NCI-H510A (cell line): Measurements from ENCODE around the gene NFATC2IP.
"Not testable (repeated sequence)": the region's sequence is repeated elsewhere in the genome, so short reads cannot be mapped to it uniquely, and the experiment has no call there.

Experiments used
- DNase-seq: peaks from one replicate; lab custom pipeline; 2025; lab: John Stamatoyannopoulos, UW

NFATC2IP gene

DNA sequence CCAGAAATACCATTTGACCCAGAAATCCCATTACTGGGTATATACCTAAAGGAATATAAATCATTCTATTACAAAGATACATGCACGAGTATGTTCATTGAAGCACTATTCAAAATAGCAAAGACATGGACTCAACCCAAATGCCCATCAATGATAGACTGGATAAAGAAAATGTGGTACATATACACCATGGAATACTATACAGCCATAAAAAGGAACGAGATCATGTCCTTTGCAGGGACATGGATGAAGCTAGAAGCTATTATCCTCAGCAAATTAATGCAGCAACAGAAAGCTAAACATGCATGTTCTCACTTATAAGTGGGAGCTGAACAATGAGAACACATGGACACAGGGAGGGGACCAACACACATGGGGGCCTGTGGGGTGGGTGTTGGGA, 24.5 kb upstream of the NFATC2IP start:
- not testable (repeated sequence) for DNase-seq

DNA sequence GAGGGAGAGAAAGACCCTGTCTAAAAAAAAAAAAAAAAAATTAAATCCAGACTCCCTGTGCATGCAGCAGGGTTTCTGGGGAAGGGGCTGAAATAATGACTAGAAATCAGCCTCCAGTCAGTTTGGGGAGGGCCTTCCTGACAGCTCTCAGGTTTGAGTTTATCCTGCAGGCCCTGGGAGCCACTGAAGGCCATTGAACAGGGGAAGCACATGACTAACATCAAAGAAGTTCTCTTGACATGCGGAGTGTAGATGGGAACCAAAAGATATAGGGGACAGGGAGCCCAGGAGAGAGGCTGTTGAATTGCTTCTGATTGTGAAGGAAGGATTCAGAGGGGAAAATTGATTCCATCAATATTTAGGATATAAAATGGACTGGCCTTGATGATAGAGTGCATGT, 22.9 kb upstream of the NFATC2IP start:
- no peak for DNase-seq

DNA sequence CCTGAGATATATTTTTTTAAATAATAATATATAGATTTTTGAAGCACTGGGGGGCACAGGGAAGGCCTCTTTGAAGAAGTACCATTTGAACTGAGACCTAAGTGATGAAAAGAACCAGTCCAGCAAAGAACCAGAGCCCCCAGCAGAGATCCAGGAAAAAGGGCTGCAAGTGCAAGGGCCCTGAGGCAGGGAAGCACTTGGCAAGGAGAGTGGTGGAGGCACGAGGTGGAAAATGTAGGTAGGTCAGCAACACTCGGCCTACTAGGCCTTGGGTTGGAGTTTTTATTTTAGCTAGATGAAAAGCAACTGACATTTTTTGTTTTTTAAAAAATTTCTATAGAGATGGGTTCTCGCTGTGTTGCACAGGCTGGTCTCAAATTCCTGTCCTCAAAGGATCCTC, 20.5 kb upstream of the NFATC2IP start:
- no peak for DNase-seq

DNA sequence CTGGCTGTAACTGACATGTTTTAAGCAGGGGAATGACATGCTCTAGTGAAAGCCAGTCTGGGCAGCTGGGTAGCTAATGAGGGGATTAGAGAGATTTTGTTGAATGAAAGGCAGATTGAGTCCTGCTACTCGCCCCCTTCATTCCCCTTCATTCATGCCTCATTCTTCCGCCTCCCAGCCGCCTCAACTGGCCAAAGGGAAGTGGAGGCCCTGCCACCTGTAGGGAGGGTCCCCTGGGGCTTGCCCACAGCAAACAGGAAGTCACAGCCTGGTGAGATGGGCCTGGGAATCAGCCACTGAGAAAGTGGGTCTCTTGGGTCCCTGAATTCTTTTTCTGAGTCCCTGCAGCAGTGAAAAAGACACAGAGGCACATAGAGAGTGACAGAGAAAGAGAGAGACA, 20.1 kb upstream of the NFATC2IP start:
- no peak for DNase-seq

DNA sequence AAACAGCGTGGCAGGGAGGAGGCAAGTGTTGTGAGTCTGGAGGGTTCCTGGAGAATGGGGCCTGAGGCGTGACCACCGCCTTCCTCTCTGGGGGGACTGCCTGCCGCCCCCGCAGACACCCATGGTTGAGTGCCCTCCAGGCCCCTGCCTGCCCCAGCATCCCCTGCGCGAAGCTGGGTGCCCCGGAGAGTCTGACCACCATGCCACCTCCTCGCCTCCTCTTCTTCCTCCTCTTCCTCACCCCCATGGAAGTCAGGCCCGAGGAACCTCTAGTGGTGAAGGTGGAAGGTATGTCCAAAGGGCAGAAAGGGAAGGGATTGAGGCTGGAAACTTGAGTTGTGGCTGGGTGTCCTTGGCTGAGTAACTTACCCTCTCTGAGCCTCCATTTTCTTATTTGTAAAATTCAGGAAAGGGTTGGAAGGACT, 18.9 kb upstream of the NFATC2IP start, which contains the start of gene CD19:
CD19 (plus strand) TSS at position 171 of the 425 bp plus-strand sequence; CDS start at position 201, 30 bp downstream.
- DNase-seq: no peak

DNA sequence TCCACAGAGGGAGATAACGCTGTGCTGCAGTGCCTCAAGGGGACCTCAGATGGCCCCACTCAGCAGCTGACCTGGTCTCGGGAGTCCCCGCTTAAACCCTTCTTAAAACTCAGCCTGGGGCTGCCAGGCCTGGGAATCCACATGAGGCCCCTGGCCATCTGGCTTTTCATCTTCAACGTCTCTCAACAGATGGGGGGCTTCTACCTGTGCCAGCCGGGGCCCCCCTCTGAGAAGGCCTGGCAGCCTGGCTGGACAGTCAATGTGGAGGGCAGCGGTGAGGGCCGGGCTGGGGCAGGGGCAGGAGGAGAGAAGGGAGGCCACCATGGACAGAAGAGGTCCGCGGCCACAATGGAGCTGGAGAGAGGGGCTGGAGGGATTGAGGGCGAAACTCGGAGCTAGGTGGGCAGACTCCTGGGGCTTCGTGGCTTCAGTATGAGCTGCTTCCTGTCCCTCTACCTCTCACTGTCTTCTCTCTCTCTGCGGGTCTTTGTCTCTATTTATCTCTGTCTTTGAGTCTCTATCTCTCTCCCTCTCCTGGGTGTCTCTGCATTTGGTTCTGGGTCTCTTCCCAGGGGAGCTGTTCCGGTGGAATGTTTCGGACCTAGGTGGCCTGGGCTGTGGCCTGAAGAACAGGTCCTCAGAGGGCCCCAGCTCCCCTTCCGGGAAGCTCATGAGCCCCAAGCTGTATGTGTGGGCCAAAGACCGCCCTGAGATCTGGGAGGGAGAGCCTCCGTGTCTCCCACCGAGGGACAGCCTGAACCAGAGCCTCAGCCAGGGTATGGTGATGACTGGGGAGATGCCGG, 18.2 kb upstream of the NFATC2IP start:
- DNase-seq: no peak

DNA sequence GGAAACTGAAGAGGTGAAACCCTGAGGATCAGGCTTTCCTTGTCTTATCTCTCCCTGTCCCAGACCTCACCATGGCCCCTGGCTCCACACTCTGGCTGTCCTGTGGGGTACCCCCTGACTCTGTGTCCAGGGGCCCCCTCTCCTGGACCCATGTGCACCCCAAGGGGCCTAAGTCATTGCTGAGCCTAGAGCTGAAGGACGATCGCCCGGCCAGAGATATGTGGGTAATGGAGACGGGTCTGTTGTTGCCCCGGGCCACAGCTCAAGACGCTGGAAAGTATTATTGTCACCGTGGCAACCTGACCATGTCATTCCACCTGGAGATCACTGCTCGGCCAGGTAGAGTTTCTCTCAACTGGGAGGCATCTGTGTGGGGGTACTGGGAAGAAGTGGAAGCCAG, 17.6 kb upstream of the NFATC2IP start:
- DNase-seq: no peak

DNA sequence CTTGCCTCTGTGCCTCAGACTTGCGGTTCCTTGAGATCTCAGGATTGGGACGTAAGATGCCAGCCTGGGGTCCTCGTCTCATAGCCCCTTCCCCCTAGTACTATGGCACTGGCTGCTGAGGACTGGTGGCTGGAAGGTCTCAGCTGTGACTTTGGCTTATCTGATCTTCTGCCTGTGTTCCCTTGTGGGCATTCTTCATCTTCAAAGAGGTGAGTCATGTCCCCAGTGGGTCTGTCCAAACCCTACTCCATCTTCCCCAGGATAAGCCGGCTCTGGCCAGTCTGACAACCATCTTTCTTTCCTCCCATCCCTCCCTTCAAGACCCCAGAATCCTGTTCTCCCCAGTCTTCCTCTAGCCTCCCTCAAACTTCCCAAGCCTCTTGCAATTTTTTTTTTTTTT, 15.4 kb upstream of the NFATC2IP start:
- no peak for DNase-seq

DNA sequence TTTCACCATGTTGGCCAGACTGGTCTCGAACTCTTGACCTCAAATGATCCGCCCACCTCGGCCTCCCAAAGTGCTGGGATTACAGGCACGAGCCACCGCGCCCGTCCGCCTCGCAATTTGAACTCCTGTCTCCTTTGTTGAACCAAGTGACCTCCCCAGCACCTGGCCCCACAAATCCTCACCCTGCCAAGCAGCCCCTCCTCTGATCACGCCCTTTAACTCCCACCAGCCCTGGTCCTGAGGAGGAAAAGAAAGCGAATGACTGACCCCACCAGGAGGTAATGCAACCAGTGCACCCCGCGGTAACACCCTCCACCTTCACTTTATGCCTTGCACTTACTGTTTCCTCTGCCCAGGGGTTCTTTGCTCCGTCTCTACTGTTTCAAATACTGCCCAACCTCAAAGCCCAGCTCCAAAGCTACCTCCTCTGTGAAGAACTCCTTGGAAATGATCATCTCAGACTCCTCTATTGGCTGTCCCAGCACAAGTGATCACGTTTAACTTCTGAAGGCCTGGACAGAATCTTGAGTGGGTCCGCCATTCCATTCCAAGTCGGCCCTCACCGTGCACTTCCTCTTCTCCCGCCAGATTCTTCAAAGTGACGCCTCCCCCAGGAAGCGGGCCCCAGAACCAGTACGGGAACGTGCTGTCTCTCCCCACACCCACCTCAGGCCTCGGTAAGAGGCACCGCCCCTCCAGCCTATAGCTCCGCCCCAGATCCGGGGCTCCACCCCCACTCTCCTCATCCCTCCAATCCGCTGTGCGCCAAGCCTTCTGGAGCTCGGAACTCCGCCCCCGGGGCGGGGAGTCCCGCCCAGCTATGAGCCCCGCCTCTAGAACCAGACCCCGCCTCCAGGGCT, 14.6 kb upstream of the NFATC2IP start:
- DNase-seq: no peak

DNA sequence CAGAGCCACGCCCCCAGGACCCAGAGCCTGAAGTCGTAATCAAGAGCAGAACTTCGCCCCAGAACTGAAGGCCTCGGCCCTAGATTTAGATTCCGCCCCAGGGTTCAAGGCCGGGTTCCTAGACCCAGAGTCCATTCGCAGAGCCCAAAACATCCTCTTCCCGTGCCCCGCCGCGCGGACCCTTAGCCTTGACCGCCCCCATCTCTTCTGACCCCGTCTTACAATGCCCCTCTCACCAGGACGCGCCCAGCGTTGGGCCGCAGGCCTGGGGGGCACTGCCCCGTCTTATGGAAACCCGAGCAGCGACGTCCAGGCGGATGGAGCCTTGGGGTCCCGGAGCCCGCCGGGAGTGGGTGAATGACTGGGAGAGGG, 14.0 kb upstream of the NFATC2IP start:
- no peak for DNase-seq

DNA sequence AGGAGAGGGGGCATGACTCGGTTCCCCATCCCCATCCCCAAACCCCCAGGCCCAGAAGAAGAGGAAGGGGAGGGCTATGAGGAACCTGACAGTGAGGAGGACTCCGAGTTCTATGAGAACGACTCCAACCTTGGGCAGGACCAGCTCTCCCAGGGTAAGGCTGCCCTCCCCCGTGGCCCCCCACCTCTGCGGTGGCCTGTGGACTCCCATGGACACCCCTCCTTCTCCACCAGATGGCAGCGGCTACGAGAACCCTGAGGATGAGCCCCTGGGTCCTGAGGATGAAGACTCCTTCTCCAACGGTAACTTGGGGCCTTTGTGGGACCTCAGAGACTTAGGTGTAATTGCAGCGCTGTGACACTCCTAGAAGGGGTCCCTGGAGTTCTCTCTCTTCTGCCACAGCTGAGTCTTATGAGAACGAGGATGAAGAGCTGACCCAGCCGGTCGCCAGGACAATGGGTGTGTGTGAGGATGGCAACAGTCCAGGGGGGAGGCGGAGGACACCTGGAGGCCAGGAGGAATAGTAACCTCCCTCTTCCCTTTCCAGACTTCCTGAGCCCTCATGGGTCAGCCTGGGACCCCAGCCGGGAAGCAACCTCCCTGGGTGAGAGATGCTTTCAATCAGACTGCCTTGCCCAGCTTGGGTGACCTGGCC, 13.4 kb upstream of the NFATC2IP start:
- no peak for DNase-seq

DNA sequence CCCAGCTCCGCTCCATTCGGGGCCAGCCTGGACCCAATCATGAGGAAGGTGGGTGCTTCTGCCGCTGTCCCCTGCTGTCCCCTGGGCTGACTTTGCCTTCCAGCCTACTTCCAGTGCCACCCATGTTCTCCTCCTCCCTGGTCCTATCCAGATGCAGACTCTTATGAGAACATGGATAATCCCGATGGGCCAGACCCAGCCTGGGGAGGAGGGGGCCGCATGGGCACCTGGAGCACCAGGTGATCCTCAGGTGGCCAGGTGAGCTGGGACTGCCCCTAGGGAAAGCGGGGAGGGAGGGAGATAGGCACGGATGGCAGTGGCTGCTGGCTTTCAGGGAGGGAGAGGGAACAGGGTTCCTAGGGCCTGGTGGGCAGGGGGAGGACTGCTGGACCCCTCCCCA, 12.0 kb upstream of the NFATC2IP start:
- DNase-seq: no peak

DNA sequence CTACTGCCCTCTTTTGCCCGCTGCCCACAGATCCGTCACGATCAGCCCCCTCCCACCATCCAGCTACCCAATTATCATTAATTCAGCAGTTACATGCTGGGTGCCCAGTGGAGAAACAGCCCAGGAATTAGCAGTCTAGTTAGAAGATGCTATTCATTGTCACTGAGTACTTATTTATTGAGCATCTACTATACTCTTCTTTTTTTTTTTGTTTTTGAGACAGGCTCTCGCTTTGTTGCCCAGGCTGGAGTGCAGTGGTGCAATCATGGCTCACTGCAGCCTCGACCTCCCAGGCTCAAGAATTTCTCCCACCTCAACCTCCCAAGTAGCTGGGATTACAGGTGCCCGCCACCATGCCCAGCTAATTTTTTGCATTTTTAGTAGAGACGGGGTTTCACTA, 10.9 kb upstream of the NFATC2IP start:
- not testable (repeated sequence) for DNase-seq

DNA sequence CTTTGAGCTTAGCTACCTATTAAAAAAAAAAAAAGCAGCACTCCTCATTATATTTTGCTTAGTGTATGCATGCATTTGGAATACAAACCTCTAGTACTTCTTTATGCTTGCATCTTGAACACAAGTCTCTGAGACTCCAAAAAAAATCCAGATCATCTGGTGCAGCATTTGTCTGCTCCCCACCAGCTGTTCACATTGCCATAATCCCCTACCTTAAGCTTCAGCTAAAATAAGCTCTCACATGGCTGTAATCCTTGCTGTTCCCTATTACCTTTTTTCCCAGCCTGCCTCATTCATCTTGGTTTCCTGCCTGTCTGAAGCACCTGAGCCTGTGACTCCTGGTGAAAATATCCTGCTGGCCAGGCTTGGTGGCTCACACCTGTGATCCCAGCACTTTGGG, 7.5 kb upstream of the NFATC2IP start:
- DNase-seq: no peak

DNA sequence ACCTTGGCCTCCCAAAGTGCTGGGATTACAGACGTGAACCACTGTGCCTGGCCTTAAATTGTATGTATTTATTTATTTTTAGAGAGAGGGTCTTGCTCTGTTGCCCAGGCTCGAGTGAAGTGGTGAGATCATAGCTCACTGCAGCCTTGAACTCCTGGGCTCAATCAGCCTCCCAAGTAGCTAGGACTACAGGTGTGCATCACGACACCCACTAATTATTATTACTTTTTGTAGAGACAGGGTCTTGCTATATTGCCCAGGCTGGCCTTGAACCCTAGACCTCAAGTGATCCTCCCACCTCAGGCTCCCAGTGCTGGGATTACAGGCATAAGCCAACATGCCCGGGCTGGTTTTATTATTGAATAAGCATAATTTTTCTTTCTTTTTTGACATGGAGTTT, 4.1 kb upstream of the NFATC2IP start:
- no peak for DNase-seq

DNA sequence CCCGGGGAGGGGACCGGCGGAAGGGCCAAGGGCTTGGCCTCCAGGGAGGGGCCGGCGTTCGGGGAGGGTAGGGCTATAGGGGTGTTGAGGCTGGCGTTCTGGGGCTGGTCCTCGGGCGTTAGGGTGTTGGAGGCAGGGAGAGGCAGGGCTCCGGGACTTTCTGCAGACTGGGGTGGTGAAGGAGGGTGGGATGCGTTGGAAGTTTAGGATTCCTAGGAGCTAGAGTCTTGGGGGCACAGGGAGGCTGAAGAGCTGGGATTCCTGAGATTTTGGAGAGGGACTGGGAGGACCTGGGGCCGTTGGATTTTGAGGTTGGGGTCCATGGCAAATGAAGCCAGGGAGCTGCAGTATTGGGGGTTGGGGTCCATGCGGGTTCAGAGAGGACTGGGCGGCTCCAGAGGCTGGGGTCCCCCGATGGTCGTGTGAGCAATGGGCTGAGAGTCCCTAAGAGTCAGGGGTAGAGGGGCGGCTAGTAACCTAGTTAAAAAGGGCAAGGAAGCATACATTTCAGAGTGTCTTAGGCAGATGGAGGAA, 740 bp downstream of the NFATC2IP start:
- DNase-seq: peak; percentile 33

DNA sequence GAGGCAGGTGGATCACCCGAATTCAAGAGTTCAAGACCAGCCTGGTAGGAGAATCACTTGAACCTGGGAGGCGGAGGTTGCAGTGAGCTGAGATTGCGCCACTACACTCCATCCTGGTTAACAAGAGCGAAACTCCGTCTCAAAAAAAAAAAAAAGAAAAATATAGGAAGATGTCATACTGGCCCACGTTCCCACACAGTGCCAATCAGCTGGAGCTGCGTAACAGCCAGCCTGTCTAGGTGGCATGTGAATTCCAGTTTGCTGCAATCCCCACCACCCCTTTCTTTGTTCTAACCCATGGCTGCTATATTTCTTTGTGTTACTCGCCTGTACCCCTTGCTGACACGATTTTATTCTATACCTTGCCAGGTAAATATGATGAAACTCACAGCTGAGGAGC, 7.5 kb downstream of the NFATC2IP start:
- no peak for DNase-seq

DNA sequence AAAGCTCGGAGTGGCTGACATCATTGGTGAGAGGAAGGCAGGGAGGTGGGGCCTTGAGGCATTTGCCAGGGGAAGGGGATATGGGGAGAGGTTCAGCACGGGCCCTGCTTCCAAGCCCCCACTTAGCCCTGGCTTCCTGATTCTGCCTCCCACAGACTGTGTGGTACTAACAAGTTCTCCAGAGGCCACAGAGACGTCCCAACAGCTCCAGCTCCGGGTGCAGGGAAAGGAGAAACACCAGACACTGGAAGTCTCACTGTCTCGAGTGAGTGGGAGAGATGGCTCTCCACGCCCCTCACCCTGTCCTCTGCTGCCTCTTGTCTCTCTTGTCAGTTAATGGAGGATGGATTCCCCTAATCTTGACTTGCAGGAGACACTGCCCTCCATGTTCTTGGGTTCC, 8.1 kb downstream of the NFATC2IP start:
- no peak for DNase-seq

DNA sequence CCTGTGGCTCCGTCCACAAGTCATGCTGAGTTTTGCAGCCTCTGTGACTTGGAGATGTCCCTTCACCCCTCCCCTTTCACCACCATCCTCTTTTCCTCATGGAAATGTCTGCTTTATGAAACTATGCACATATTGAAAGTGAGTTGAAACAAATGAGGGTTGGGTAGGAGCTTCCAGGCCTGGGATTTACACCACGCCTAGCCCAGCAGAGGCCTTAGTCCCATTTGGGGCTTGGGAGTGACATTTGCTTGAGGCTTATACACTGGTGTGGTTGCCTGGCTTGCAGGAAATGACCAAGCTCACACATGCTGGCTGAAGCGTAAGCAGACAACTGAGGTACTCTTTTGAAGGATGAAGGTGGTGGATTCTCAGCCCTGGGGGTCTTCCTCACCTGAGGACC, 13.3 kb downstream of the NFATC2IP start:
- no peak for DNase-seq

DNA sequence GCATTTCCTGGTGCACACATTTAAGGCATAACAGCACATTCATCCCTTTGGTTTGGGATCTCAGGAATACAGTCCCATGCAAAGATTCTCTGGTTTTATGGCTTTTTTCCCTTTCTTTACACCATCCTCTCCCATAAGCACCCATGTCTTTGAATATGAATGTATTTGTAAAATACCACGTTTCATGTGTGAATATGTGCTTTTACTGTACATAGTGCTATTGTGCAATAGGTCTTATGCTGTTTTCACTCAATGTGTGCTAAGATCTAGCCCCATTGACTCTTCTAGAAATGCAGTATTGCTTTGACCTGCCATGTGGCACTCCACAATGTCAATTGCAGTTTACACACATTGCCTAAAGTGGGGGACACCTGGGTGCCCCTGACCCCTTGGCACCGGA, 13.8 kb downstream of the NFATC2IP start:
- no peak for DNase-seq

DNA sequence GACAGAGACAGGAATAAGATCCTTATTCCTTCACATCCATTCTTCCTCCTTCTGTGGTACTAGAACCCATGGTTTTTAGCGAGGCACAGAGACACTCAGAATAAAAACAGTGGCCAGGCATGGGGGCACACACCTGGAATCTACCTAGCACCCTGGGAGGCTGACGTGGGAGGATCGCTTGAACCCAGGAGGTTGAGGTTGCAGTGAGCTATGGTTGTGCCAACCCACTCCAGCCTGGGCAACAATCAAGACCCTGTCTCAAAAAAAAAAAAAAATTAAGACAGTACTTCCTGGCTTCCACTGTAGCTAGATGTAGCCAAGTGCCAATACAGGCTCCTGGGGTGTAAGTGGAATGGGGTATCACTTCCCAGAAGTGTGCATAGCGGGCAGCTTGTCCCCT, 16.4 kb downstream of the NFATC2IP start:
- DNase-seq: no peak

DNA sequence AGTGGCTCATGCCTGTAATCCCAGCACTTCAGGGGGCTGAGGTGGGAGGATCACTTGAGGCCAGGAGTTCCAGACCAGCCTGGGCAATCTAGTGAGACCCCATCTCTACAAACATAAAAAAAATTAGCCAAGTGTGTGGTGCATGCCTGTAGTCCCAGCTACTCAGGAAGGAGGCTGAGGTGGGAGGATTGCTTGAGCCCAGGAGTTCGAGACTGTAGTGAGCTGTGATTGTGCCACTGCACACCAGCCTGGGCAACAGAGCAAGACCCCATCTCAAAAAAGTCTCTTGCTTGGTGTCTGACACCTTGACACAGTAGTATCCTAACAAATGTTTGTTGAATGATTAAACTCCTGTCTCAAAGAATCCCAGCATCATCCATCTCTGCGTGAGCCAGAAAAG, 19.0 kb downstream of the NFATC2IP start:
- not testable (repeated sequence) for DNase-seq
